OCI-LY1 (cell line): ENCODE results near the gene AMELY.

Experiments
- H2AFZ ChIP-seq: fragments of 200-600 bp; sonication (generic), shearing (Covaris generic); 2 replicates; pipeline ENCODE4 v1.6.0; 2014; ENCODE audit warnings: antibody characterized with exemption, mild to moderate bottlenecking, low read length
- H3F3A ChIP-seq: fragments of 200-600 bp; sonication (generic), shearing (Covaris generic); 2 replicates; pipeline ENCODE4 v1.6.0; 2014; ENCODE audit warnings: mild to moderate bottlenecking, antibody characterized with exemption, low read length, moderate library complexity; ENCODE audit not compliant: insufficient read depth
- H3K27ac ChIP-seq: fragments of 200-600 bp; sonication (generic); 2 replicates; pipeline ENCODE4 v1.5.1; 2014; ENCODE audit warnings: low read length, mixed run types, mild to moderate bottlenecking, low read depth; ENCODE audit not compliant: poor library complexity, severe bottlenecking
- H3K27me3 ChIP-seq: fragments of 200-600 bp; sonication (generic); 2 replicates; pipeline ENCODE4 v1.6.0; 2014; ENCODE audit warnings: antibody characterized with exemption, mild to moderate bottlenecking, low read length, moderate library complexity; ENCODE audit not compliant: insufficient read depth
- H3K36me3 ChIP-seq: fragments of 200-600 bp; sonication (generic); 2 replicates; pipeline ENCODE4 v1.6.1; 2014; ENCODE audit warnings: mild to moderate bottlenecking, antibody characterized with exemption, low read length, moderate library complexity, mixed read lengths; ENCODE audit not compliant: insufficient read depth
- H3K4me1 ChIP-seq: fragments of 200-600 bp; sonication (generic); 2 replicates; pipeline ENCODE4 v1.5.1; 2014; ENCODE audit warnings: mild to moderate bottlenecking, low read length, moderate library complexity; ENCODE audit not compliant: insufficient read depth, severe bottlenecking
- H3K4me2 ChIP-seq: fragments of 200-600 bp; sonication (generic), shearing (Covaris generic); 2 replicates; pipeline ENCODE4 v1.6.1; 2014; ENCODE audit warnings: low read length
- H3K4me3 ChIP-seq: fragments of 200-600 bp; sonication (generic); 2 replicates; pipeline ENCODE4 v1.5.1; 2014; ENCODE audit warnings: low read length, low read depth, mild to moderate bottlenecking, mixed read lengths; ENCODE audit not compliant: poor library complexity, severe bottlenecking
- H3K79me2 ChIP-seq: fragments of 200-600 bp; shearing (Covaris generic); 2 replicates; pipeline ENCODE4 v1.6.1; 2016; ENCODE audit warnings: mixed run types, low read length, mixed read lengths; ENCODE audit not compliant: insufficient read depth
- H3K9ac ChIP-seq: fragments of 200-600 bp; sonication (generic), shearing (Covaris generic); 2 replicates; pipeline ENCODE4 v1.6.1; 2014; ENCODE audit warnings: mild to moderate bottlenecking, low read length, mixed read lengths
- H3K9me2 ChIP-seq: fragments of 200-600 bp; sonication (generic), shearing (Covaris generic); 2 replicates; pipeline ENCODE4 v1.6.1; 2014; ENCODE audit warnings: low read depth, mild to moderate bottlenecking, low read length, mixed read lengths
- H3K9me3 ChIP-seq: fragments of 200-600 bp; shearing (Covaris generic); 2 replicates; pipeline ENCODE4 v1.6.1; 2014; ENCODE audit warnings: low read length, mixed read lengths
- H4K20me1 ChIP-seq: fragments of 200-600 bp; sonication (generic), shearing (Covaris generic); 2 replicates; pipeline ENCODE4 v1.6.0; 2016; ENCODE audit warnings: mild to moderate bottlenecking, low read length; ENCODE audit not compliant: insufficient read depth
- CTCF ChIP-seq: fragments of 200-600 bp; sonication (generic), shearing (Covaris generic); IDR thresholded peaks from 2 replicates; pipeline ENCODE4 v1.5.1; 2017; ENCODE audit warnings: mild to moderate bottlenecking, antibody characterized with exemption, low read length, moderate library complexity, mixed read lengths
- EZH2 ChIP-seq: fragments of 200-600 bp; sonication (generic), shearing (Covaris generic); IDR thresholded peaks from 2 replicates; pipeline ENCODE4 v1.8.0; 2017; ENCODE audit warnings: borderline replicate concordance, mixed run types, mild to moderate bottlenecking, antibody characterized with exemption, low read length, moderate library complexity, mixed read lengths

AMELY gene

GRCh38 chrY:6929237-6929636, 17.7 kb upstream of the AMELY start:
- Histone ChIP-seq H3F3A (no peaks in the 10 kb centered on the region), H3K9me2 (no peaks in the 10 kb centered on the region), H3K36me3 (no peaks in the 10 kb centered on the region), H3K9me3 (no peaks in the 10 kb centered on the region), H3K27ac (no peak overlapping the region), H3K4me3 (no peak overlapping the region), H3K27me3 (no peaks in the 10 kb centered on the region), H3K4me2 (no peak overlapping the region), H3K9ac (no peak overlapping the region), H4K20me1 (no peaks in the 10 kb centered on the region), H2AFZ (no peak overlapping the region), H3K4me1 (no peaks in the 10 kb centered on the region), H3K79me2 (no peaks in the 10 kb centered on the region)
- no peak for TF ChIP-seq EZH2
- TF ChIP-seq CTCF, result no peak

DNA sequence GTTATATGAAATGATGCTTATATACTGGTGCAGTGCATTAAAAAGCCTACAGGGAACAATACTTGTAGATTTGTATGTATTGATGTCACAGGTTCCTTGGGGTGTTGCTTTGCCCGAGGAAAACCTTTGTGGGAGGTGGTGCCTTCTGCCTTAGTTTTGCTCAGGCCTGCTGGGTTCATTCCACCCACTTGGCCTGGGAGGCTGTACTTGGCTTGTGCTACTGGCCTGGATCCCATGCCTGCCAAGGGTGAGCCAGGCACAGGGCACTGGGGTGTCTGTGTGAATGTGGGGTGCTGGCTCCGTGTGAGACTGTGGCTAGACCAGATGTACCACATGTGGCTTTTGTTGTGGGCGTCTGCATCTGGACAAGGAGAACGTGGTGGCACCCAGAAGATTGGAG, 16.7 kb upstream of the AMELY start:
- H3K4me3 ChIP-seq, result no peak overlapping the region
- H3K79me2 ChIP-seq, result no peaks in the 10 kb centered on the region
- no peaks in the 10 kb centered on the region for H4K20me1 ChIP-seq
- H3K4me1 ChIP-seq, result no peaks in the 10 kb centered on the region
- no peaks in the 10 kb centered on the region for H3K9me3 ChIP-seq
- H3K27me3 ChIP-seq, result no peaks in the 10 kb centered on the region
- no peaks in the 10 kb centered on the region for H3K9me2 ChIP-seq
- H3F3A ChIP-seq, result no peaks in the 10 kb centered on the region
- no peak overlapping the region for H3K27ac ChIP-seq
- H2AFZ ChIP-seq, result no peak overlapping the region
- no peak overlapping the region for H3K9ac ChIP-seq
- no peak overlapping the region for H3K4me2 ChIP-seq
- TF ChIP-seq EZH2 (no peak), CTCF (no peak)
- H3K36me3 ChIP-seq, result no peaks in the 10 kb centered on the region

DNA sequence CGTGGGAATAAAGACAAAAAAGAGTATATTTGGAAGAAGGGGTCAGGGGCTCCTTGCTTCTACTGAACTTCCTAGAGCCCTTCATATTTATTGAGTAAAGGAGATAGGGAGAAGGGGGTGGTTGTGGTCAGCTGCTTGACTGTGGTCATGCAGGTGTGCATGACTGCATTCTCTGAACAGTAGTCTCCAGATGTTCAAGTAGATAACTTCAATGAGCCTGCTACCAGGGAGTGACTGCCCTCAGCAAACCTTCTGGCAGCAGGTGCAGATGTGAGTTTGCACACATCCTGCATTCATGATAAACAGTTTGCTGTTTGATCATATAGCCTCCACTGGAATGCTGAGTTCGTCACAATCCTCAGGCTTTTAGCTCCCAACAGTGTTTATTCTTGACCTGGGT, 9.5 kb upstream of the AMELY start:
- Histone ChIP-seq H3K9me2 (no peaks in the 10 kb centered on the region), H3K79me2 (no peaks in the 10 kb centered on the region), H3K4me3 (no peak overlapping the region), H3K9me3 (no peaks in the 10 kb centered on the region), H3K27ac (no peak overlapping the region), H3F3A (no peaks in the 10 kb centered on the region), H3K9ac (no peak overlapping the region), H3K36me3 (no peaks in the 10 kb centered on the region), H4K20me1 (no peaks in the 10 kb centered on the region), H3K4me1 (no peaks in the 10 kb centered on the region), H3K27me3 (no peaks in the 10 kb centered on the region), H3K4me2 (no peak overlapping the region), H2AFZ (no peak overlapping the region)
- no peak for TF ChIP-seq EZH2
- TF ChIP-seq CTCF, result no peak
